OCI-LY7 (cell line): Measurements from ENCODE around the gene CPEB1. TPM values are rescaled to one million over a fixed set of nuclear protein-coding genes. Genes with fewer than 3 reads are reported as not detected.

ENCODE experiments used
- BruUV-seq: library from RNA; stranded (reverse); fragments of 400-500 nt; replicated peaks from 2 replicates; lab custom pipeline; 2021; lab: Mats Ljungman, UMichigan
- CTCF ChIA-PET: fragments of 300-600 bp; sonication (Branson Sonifier 250); formaldehyde crosslinking; loops from one replicate; lab custom pipeline; 2022; ENCODE audit warnings: antibody characterized with exemption; ENCODE audit not compliant: unreplicated experiment; lab: Charles Lee
- POLR2A ChIA-PET: fragments of 300-600 bp; sonication (Branson Sonifier 250); formaldehyde crosslinking; loops from one replicate; lab custom pipeline; 2022; ENCODE audit warnings: antibody characterized with exemption; lab: Charles Lee
- DNase-seq: peaks from one replicate; pipeline ENCODE4 v3.0.0-alpha.2; 2015; ENCODE audit warnings: low spot score
- H2AFZ ChIP-seq: fragments of 200-600 bp; sonication (generic), shearing (Covaris generic); 2 replicates; pipeline ENCODE4 v1.6.1; 2014; ENCODE audit warnings: mild to moderate bottlenecking, antibody characterized with exemption, low read length, moderate library complexity
- H3K27ac ChIP-seq: fragments of 200-600 bp; sonication (generic); 2 replicates; pipeline ENCODE4 v1.5.1; 2014; ENCODE audit warnings: mixed run types, low read depth, mild to moderate bottlenecking, moderate library complexity, low read length, inconsistent platforms; ENCODE audit not compliant: poor library complexity, severe bottlenecking
- H3K36me3 ChIP-seq: fragments of 200-600 bp; sonication (generic); 2 replicates; pipeline ENCODE4 v1.6.1; 2014; ENCODE audit warnings: mild to moderate bottlenecking, antibody characterized with exemption, low read length, moderate library complexity, mixed read lengths; ENCODE audit not compliant: insufficient read depth
- H3K4me1 ChIP-seq: fragments of 200-600 bp; sonication (generic); 2 replicates; pipeline ENCODE4 v1.5.1; 2014; ENCODE audit warnings: mild to moderate bottlenecking, low read length; ENCODE audit not compliant: insufficient read depth, poor library complexity, severe bottlenecking
- H3K4me2 ChIP-seq: fragments of 200-600 bp; sonication (generic); 2 replicates; pipeline ENCODE4 v1.6.1; 2014; ENCODE audit warnings: mild to moderate bottlenecking, low read length
- H3K4me3 ChIP-seq: fragments of 200-600 bp; sonication (generic); 2 replicates; pipeline ENCODE4 v1.5.1; 2014; ENCODE audit warnings: mild to moderate bottlenecking, low read depth, low read length; ENCODE audit not compliant: poor library complexity, severe bottlenecking
- H3K79me2 ChIP-seq: fragments of 200-600 bp; sonication (generic); 2 replicates; pipeline ENCODE4 v1.6.1; 2016; ENCODE audit warnings: low read depth, mild to moderate bottlenecking, low read length, moderate library complexity, mixed read lengths; ENCODE audit not compliant: insufficient read depth
- H3K9me2 ChIP-seq: fragments of 200-600 bp; sonication (generic); 2 replicates; pipeline ENCODE4 v1.6.1; 2016; ENCODE audit warnings: mild to moderate bottlenecking, low read length, mixed read lengths; ENCODE audit not compliant: insufficient read depth
- H3K9me3 ChIP-seq: fragments of 200-600 bp; sonication (generic); 2 replicates; pipeline ENCODE4 v1.6.1; 2014; ENCODE audit warnings: mild to moderate bottlenecking, mixed run types, low read length, mixed read lengths
- H4K20me1 ChIP-seq: fragments of 200-600 bp; sonication (generic); 2 replicates; pipeline ENCODE4 v1.6.1; 2014; ENCODE audit warnings: mild to moderate bottlenecking, antibody characterized with exemption, low read length, moderate library complexity, mixed read lengths; ENCODE audit not compliant: insufficient read depth
- CTCF ChIP-seq: fragments of 200-600 bp; sonication (generic); conservative IDR thresholded peaks from 2 replicates; pipeline ENCODE4 v1.5.1; 2014; ENCODE audit warnings: mild to moderate bottlenecking, antibody characterized with exemption, low read length, moderate library complexity, mixed read lengths
- EZH2phosphoT487 ChIP-seq: fragments of 200-600 bp; sonication (generic); IDR thresholded peaks from 2 replicates; pipeline ENCODE4 v1.6.1; 2018; ENCODE audit warnings: low read depth, borderline replicate concordance, mild to moderate bottlenecking, mixed run types, antibody characterized with exemption, low read length, moderate library complexity, mixed read lengths
- intact Hi-C: fragments of 100-400 bp; cut with micrococcal nuclease; formaldehyde crosslinking; loops from one replicate; pipeline ENCODE4 v1.10.0; 2022; ENCODE audit not compliant: unreplicated experiment
- total RNA-seq, 2 experiments: library from RNA; depleted of rRNA in 1 of 2; stranded (reverse); fragments of >200 nt in 1 of 2; shearing (Covaris generic) in 1 of 2; gene quantifications; 2 replicates each; pipeline ENCODE4 v1.2.3, GENCODE V29; 2014 to 2022

The CPEB1 gene
- total RNA-seq, 2 experiments from 2014 or later = not detected

DNA sequence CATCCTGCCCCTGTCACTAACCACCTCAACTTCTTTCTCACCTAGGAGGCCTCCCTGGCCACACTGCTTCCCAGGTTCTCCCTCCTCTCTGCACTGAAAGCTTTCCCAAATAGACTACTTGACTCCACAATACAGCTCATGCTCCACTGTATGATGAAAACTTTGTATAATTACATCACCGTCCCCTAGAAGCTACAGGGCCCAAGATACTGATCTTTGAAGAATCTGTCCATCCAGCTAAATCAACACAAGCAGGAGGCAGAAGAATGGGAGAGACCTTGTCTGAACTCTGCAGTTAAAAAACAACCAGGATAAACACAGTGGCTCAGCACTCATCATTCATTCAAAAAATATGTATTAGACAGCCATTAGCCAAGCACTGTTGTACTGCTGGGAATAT lies 80.5 kb downstream of the CPEB1 start:
- BruUV-seq = no TSS peak
- POLR2A ChIA-PET = no interaction called here
- CTCF ChIA-PET = no interaction called here

DNA sequence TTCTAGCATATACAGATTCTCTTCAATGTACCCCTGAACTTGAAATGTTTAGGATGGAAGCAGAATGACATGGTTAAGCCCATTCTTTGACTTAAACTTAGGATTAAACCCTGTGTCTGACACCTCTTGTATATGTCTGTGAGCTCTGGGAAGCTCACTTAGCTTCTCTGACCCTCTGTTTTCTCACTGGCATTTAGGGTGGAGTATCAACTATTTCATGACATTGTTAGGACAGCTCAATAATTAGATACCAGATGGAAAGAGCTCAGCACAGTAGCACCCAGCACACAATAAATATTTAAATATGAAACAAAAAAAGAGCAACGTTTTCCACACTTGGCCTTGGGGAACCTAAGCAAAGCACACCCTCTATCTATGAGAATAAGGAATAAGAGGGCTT lies 88.7 kb downstream of the CPEB1 start:
- CTCF ChIA-PET = no interaction called here
- no TSS peak for BruUV-seq

More for the DNA sequence above, 80.5 kb downstream of the CPEB1 start:
- Histone ChIP-seq H3K36me3 (no peaks in the 10 kb centered on the region), H3K27ac (no peak overlapping the region), H3K9me2 (no peaks in the 10 kb centered on the region), H3K79me2 (no peaks in the 10 kb centered on the region), H4K20me1 (no peaks in the 10 kb centered on the region), H3K9me3 (no peaks in the 10 kb centered on the region), H3K4me2 (no peak overlapping the region), H3K4me3 (no peak overlapping the region), H2AFZ (no peak overlapping the region), H3K4me1 (no peaks in the 10 kb centered on the region)
- intact Hi-C loops = no loop called here
- no peak for DNase-seq
- TF ChIP-seq EZH2phosphoT487 (no peak), CTCF (no peak)

More for the DNA sequence above, 88.7 kb downstream of the CPEB1 start:
- no peaks in the 10 kb centered on the region for H3K36me3 ChIP-seq
- H3K4me1 ChIP-seq = no peaks in the 10 kb centered on the region
- H3K9me2 ChIP-seq = no peaks in the 10 kb centered on the region
- H3K27ac ChIP-seq = no peak overlapping the region
- H2AFZ ChIP-seq = no peak overlapping the region
- no peaks in the 10 kb centered on the region for H4K20me1 ChIP-seq
- no peak overlapping the region for H3K4me3 ChIP-seq
- H3K79me2 ChIP-seq = no peaks in the 10 kb centered on the region
- no peaks in the 10 kb centered on the region for H3K9me3 ChIP-seq
- POLR2A ChIA-PET = no interaction called here
- H3K4me2 ChIP-seq = no peak overlapping the region
- no peak for DNase-seq
- intact Hi-C loops = no loop called here
- no peak for TF ChIP-seq CTCF
- TF ChIP-seq EZH2phosphoT487 = no peak
